GM19395 (cell line): ENCODE results near the gene ARID5A.
"Not testable (repeated sequence)": the region's sequence is repeated elsewhere in the genome, so short reads cannot be mapped to it uniquely, and the experiment has no call there.

Source experiments
- ATAC-seq: cut with Tn5 transposase; IDR thresholded peaks from one replicate; pipeline ENCODE4 v1.9.1; 2021; ENCODE audit warnings: mild to moderate bottlenecking, moderate library complexity; ENCODE audit not compliant: unreplicated experiment

ARID5A gene

DNA sequence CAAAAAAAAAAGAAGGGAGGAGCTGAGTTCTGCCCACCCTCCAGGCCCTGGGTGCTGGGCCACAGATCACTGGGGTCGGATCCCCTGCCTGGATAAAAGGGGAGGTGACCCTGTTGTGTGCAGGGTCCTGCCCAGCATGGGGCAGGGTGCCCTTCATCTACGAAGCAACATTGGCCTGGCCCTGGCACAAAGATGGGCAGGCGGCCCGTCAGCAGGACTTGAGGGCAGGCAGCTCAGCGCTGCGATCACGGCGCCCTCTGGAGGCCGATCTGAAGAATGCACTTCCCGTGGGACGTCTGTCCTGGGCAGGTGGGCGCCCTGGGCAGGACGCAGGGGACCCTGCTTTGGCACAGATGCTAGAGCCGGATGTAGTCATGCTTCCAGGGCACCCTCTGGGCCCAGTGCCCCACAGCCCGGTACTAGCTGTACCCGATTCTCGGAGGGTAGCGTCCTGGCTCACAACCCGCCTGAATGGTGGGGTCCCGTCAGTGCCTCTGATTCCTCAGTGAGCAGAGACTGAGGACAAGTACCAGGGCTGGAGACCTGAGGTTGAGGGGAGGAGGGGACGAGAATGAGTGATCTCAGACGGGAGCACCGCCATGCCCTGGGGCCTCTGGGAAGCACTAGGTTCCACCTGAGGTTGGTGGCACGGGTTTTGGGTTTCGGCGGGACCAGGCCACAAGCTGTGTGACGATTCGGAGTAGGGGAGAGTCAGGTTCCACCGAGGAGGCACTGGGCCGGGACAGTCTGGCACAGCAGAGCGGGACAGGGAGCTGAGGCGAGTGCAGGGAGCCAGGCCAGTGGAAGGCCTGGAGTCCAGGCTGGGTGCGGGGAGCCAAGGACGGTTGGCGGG is 18.0 kb downstream of the ARID5A start:
- ATAC-seq, result no peak

DNA sequence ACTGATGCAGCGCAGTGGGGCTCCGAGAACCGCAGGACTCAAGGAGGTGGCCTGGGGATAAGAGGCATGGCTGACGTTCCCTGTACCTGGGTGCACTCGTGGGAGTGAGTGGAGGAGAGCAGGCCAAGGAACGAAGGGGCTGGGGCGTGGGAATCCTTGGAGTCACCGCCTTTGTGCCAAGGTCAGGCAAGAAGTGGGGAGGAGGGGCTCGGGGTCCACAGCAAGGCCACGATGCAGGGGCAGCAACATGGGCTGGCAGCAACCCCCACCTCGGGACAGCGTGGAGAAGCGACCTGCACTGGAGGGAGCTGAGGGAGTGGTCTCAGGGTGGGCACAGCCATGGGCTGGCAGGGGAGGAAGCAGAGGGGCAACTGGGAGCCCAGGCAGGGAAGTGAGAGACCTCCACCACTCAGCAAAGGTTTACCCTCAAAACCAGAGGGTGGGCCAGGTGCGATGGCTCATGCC is 18.6 kb downstream of the ARID5A start:
- no peak for ATAC-seq

DNA sequence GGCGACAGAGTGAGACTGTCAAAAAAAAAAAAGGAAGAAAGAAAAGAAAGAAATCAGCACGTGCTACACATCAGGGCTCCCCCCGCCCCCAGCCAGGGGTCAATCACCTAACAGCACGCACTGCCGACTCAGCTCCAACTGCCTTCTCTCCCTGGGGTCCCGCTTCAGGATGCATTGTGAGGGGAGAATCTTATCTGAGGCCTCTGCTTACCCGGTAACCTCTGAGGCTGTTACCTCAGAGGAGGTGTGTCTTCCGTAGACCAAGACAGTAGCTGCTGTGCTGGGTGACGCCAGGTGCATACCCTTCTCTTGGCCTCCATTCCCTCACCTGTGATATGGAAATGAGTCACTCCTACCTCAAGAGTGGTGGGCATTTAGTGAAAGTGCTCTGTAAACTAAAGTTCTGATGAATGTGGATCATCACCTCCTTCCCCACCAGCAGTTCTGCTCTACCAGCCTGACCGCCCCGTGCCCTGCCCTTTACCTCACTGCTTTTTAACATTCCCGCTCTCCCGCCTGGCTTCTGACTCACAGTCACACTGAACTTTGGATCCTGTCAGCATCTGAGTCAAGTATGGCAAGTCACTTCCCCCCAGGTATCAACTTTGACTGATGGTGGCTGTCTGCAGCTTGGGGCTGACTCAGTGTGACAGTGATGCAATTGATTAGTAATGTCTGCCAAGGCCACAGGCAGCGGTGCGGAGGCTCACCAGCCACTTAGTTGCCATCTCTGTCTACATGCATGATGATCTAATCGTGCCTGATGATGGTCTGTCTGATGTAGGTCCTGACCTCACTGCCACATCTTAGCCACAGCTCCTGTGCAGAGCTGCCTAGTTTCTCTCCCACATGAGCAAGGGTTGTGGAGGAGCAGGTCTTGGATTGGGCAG is 20.1 kb downstream of the ARID5A start:
- no peak for ATAC-seq

DNA sequence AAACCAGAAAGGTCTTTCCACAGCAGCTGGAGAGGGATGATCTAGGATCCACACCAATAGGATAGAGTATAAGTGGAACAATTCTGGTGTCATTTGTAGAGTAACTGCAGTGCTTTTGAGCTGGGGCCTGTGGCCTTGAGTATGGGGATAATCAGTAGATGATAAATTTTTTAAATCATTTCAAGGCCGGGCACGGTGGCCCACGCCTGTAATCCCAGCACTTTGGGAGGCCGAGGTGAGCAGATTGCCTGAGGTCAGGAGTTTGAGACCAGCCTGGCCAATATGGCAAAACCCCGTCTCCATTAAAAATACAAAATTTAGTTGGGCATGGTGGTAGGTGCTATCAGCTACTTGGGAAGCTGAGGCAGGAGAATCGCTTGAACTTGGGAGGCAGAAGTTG is 20.9 kb downstream of the ARID5A start:
- ATAC-seq, result not testable (repeated sequence)

DNA sequence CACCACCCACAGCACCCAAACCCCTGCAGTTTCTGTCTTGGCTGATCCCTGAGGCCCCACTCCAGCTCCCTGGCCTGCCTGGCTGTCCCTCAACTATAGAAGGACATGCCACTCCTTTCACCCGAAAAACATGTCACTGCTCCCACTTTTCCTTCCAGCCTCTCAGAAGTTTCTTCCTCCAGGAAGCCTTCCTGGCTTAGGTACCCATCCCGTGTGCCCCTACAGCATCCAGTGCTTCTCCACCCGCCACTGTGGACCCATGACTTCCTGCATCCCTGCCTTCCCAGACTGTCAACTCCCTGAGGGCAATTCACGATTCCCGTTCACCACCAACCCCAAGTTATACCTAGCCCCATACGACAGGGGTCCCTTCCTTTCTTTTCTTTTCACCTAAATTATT is 21.5 kb downstream of the ARID5A start:
- ATAC-seq, result no peak

DNA sequence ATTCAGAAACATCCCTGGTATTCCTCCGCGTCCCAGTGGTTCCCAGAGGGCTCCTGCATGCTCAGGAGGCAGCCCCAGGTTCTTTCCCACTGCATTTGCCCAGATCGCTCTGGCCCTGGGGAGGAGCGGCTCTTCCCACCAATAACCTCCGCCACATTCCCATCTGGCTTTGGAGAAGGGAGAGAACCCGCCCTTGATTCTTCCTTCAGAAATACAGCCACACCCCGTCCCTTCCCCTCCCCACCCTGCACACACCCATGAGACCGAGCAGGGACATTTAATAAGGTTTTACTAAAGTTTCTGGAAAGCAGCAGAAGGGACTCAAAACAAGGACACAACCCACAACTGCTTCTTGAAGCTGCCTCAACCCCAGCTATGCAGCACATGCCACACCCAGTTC is 21.9 kb downstream of the ARID5A start:
- no peak for ATAC-seq

DNA sequence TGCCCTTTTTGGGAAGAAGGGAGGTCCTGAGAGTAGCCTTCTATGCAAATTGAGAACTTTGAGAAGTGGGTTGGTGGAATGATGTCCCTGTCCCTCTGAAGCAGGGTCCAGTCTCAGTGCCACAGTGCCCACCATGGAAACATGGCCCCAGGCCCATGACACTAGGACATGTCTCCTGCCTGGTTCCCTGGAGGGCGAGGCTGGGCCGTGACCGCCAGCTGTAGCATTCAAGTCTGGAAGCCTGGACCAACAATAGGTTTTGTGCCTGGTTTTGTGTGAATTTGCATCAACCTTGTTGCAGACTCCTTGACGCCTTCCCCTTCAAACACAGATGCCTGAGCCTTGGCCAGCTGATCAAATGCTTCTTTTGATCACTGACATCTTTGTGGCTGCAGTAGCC is 27.5 kb downstream of the ARID5A start:
- ATAC-seq, result no peak

DNA sequence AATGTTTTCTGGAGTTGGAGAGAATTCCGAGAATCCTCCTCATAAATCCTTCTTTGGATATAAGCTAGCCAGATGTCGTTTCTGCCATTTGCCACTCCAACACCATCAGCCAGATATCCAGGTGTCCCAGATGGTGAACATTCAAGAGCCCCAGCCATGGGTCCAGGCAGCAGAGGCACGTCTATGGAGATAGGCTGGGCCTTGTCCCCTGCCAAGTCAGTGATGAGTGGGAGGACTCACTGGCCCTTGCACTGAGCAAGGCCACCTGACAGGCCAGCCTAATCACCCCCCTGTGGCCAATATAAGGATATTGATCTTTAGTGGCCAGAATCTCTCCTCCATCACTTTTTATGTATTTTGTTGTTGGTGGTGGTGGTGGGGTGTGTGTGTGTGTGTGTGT is 28.0 kb downstream of the ARID5A start:
- ATAC-seq, result no peak

DNA sequence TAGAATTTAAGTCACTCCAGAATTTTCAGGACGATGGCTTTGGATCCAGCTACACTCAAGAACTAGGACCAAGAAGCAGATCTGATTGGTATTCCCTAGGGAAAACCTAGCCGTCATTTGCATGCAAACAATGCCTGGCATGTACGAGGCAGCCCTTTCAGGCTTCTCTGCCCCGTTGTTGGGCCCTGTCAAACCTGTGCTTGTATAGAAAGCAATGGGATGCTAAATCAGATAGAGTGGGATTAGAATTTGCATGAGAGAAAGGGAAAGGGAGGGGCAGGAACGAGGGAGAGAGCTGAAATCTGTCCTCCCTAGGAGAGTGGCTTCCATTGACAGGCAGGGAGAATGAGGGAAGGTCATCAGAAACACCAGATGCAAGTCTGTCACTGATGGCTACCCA is 28.6 kb downstream of the ARID5A start:
- no peak for ATAC-seq

DNA sequence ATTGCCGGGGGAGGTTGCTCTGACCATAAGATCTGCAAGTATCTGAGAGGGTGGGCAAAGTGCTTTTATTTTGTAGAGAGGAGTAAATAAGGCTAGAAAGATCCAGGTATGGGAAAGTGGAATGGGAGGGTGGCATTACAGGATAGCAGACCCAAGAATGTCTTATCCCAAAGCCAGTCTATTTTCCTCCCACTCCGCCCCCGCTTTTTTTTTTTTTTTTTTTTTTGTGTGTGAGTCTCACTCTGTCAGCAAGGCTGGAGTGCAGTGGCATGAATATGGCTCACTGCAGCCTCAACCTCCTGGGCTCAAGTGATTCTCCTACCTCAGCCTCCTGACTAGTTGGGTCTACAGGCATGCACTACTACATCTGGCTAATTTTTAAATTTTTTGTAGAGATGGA is 31.5 kb downstream of the ARID5A start:
- ATAC-seq, result no peak

DNA sequence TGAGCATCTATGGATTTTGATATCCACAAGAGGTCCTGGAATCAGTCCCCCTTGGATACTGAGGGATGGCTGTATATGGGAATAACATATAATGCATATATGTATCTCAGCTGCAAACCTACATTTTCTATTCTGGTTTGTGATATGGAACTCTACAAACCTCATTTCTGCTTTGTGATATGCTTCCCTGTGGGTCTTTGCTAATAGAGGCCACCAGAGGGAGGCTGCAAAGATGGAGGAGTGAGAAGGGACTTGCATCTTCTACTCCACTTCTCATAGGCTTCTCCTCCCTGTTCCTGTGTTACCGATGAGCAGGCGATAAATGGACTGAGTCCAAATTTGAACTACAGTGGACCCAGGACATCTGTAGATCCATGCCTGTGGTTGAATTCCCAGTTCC is 37.8 kb downstream of the ARID5A start:
- no peak for ATAC-seq

DNA sequence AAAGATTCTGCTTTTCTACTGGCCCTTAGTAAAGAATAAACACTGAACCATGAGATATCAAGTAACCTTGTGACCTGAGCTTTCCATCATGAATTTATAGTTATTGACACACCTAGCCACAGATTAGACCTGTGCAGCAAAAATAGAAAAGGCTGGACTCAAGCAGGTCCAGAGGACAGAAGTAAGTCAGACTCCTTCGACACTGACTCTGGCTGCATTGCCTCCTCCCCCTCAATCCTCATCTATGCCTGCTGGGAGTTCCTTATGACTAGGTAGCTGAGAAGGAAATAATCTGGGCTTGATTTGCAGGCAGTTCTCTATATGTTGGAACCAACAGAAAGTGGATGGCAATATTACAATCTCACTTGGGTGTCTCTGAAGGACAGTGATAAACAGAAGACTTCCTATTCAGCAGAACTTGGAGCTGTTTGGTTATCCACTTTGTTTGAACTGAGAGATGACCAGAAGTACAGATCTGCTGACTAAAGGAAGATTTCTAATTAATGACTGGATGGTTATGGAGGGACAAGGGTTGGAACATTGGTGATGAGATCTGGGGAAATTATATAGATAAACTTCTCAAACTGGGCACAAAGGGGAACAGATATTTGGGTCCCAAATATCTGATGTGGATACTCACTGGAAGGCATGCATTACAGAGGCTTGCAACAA is 39.4 kb downstream of the ARID5A start:
- ATAC-seq, result no peak

DNA sequence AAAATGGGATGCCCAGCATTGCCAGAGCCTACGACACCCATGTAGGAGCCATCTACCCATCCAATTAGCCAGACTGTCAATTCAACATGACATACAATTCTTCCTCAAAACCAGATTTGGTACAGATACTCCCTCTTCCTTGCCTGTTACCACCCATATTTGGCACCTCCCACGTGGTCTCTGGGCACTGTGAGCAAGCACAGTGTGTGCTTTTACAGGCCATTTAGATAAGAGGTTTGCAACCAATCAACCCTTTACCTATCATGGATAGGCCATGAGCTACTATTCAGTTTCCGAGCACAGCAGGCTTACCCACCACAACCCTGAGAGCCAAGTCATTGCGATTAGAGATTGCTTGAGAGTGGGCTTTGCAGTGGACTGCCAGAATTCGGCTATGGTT is 40.9 kb downstream of the ARID5A start:
- ATAC-seq, result no peak

DNA sequence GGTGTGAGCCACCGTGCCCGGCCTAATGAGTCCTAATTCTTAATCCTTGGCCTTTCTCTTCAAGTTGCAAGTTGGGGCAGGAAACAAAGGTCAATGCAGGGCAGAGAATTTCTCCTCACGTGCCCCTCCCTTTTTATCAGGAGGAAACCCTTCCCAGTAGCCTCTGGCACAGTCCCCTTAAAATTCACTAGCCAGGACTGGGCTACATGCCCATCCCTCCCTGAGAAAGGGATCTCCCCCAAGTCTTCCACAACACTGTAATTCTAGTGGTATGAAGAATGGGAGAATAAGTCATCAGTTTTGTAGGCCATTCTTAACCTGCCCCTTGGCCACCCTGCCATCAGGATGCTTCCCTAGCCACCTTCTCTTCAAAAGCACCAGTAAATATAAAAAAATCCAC is 42.2 kb downstream of the ARID5A start:
- no peak for ATAC-seq

DNA sequence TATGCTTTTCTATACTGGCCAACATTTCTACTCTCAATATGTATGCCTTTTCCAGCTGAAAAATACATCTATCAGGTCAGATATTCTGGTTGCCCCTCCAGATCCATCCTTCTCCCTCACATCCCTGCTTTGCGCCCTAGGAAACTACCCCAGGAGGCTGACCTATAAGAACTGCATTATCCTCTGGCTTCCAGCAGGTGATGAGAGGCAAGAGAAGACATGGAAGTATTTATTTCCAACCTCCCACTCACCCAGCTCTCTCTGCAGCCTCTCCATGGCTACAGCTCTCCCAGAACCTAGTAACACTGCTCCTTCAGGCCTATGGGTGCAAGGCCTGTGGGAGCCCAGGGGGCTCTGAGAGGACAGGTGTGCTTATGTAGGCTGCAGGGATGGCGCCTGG is 42.9 kb downstream of the ARID5A start:
- ATAC-seq, result no peak

DNA sequence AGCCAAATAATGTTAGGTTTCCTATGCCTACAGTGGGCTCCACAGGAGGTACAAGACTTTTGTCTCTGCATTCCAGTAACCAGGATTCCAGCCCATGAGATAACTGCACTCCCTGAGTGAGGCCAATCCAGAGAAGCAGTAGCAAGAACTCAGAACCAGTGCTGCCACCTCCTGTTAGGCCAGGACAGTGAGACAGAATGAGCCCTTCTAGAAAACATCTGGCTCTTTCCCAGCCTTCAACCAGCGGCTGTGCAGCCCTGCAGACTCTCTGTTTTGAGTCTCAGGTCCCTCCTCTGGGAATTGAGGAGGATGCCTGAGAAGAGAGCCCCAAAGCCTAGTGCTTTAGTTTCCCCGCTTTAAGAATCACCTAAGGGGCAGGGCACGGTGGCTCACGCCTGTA is 44.2 kb downstream of the ARID5A start:
- no peak for ATAC-seq

DNA sequence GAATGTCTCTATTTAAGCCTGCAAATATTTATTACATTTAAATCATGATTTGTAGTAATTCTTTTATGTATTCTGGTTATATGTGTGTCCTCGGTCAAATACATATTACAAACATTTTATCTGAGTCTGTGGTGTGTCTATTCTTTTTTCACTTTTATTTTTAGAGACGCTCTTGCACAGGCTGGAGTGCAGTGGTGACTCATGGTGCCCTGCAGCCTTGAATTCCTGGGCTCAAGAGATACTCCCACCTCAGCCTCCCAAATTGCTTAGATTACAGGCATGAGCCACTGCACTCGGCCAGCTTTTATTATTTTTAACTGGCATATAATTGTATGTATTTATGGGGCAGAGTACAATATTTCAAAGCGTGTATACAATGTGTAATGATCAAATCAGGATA is 47.5 kb downstream of the ARID5A start:
- ATAC-seq, result no peak

DNA sequence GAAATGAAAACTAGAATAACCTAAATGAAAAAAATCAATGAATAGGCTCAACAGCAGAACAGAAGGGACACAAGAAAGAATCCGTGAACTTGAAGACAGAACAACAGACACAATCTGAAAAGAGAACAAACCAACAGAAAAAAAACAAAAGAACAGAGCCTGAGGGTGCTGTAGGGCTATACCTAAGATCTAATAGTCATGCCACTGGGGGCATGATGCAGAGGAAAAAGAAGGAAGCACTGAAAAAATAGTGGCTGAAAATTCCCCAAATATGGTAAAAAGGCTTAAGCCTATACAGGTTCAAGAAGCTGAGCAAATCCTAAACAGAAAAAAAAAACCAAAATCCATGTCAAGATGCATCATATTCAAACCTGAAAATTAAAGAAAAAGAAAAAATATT is 51.3 kb downstream of the ARID5A start:
- no peak for ATAC-seq

DNA sequence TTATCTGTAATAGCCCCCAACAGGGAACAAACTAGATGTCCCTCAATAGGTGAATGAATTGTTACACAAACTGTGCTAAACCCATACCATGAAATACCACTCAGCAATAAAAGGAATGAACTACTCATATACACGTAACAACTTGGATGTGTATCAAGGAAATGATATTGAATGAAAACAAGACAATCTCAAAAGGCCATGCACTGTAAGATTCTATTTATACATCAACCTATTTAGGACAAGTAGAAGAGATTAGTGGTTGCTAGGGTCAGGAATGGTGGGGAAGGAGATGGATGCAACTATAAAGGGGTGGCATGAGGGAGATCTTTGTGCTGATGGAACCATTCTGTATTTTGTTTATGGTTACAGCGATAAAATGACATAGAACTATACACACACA is 54.5 kb downstream of the ARID5A start:
- no peak for ATAC-seq

DNA sequence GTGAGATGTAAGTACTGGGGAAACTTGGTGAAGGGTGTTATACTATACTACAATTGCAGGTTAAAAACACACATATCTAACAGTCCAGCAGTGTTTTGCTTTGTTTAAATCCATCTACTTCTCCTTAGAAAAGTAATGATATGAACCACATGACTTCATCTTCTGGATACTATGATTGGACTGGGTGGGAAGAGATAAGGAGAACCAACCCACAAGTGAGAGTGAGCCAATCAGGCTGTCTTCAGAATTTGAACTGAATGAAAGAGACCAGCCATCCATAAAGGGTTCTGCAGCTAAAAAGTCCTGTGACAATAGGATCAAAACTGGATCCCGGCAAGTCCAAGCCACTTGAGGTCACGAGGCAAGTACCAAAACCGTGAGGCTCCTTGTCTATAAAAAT is 54.9 kb downstream of the ARID5A start:
- no peak for ATAC-seq

DNA sequence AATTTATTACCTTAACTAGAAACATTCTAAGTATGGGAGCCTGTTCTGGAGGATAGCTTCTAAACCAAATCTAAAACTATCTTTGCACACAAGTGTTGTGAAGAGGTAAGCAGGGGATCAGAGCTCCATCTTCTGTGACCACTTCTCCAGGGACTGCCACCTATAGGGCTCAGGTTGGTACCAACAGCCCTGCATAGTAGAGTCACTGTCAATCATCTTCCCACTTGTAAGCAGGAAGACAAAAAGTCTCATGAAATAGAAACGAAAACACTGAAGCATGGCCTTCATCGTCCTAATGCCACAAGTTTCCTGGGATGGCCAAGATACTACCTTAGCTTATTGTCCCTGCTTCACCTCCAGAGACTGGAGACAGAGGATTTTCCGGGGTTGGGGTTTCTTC is 57.7 kb downstream of the ARID5A start:
- ATAC-seq, result no peak
